GM23338 (cell line): ENCODE measurements around the gene KIT. TPM values are rescaled to one million over a fixed set of nuclear protein-coding genes. Genes with fewer than 3 reads are reported as not detected.

ENCODE experiments used
- ATAC-seq: fragments of 200-7000 bp; cut with Tn5 transposase; 3 replicates; pipeline ENCODE4 v1.9.1; 2020
- DNase-seq: peaks from one replicate; pipeline ENCODE4 v3.0.0-alpha.2; 2015; ENCODE audit warnings: low spot score
- H2AFZ ChIP-seq: fragments of 200-600 bp; sonication (generic); 2 replicates; pipeline ENCODE4 v1.8.0; 2016; ENCODE audit warnings: antibody characterized with exemption, mild to moderate bottlenecking, moderate library complexity
- H3F3A ChIP-seq: fragments of 200-600 bp; sonication (generic); replicated peaks from 2 replicates; pipeline ENCODE4 v1.8.0; 2017; ENCODE audit warnings: antibody characterized with exemption, mixed run types, low read depth
- H3K27ac ChIP-seq: fragments of 200-600 bp; sonication (generic); 2 replicates; pipeline ENCODE4 v1.6.1; 2016; ENCODE audit warnings: low read depth
- H3K27me3 ChIP-seq: fragments of 200-600 bp; sonication (generic); 2 replicates; pipeline ENCODE4 v1.8.0; 2016; ENCODE audit warnings: mild to moderate bottlenecking, mixed run types, moderate library complexity; ENCODE audit not compliant: insufficient read depth
- H3K36me3 ChIP-seq: fragments of 200-600 bp; sonication (generic); 2 replicates; pipeline ENCODE4 v1.8.0; 2016; ENCODE audit warnings: mild to moderate bottlenecking; ENCODE audit not compliant: insufficient read depth
- H3K4me1 ChIP-seq: fragments of 200-600 bp; sonication (generic); 2 replicates; pipeline ENCODE4 v1.8.0; 2016; ENCODE audit warnings: mild to moderate bottlenecking, moderate library complexity; ENCODE audit not compliant: insufficient read depth
- H3K4me2 ChIP-seq: fragments of 200-600 bp; sonication (generic); 2 replicates; pipeline ENCODE4 v1.7.1; 2017; ENCODE audit warnings: mixed run types
- H3K4me3 ChIP-seq: fragments of 200-600 bp; sonication (generic); 2 replicates; pipeline ENCODE4 v1.6.1; 2016; ENCODE audit warnings: mixed run types
- H3K79me2 ChIP-seq: fragments of 200-600 bp; sonication (generic); replicated peaks from 2 replicates; pipeline ENCODE4 v1.8.0; 2017; ENCODE audit warnings: mild to moderate bottlenecking; ENCODE audit not compliant: insufficient read depth
- H3K9me2 ChIP-seq: fragments of 200-600 bp; sonication (generic); 2 replicates; pipeline ENCODE4 v1.8.0; 2017; ENCODE audit not compliant: insufficient read depth
- H4K20me1 ChIP-seq: fragments of 200-600 bp; sonication (generic); replicated peaks from 2 replicates; pipeline ENCODE4 v1.8.0; 2017; ENCODE audit warnings: mild to moderate bottlenecking; ENCODE audit not compliant: insufficient read depth
- H3K27ac Mint-ChIP-seq: 2 replicates; pipeline ENCODE4 v1.8.0; 2020; ENCODE audit warnings: inconsistent platforms, mild to moderate bottlenecking, moderate library complexity, mixed read lengths
- H3K27me3 Mint-ChIP-seq: 3 replicates; pipeline ENCODE4 v1.8.0; 2022; ENCODE audit warnings: low read depth, mild to moderate bottlenecking, moderate library complexity, mixed read lengths, inconsistent platforms; ENCODE audit not compliant: insufficient read depth, poor library complexity
- H3K36me3 Mint-ChIP-seq: 3 replicates; pipeline ENCODE4 v1.8.0; 2021; ENCODE audit warnings: low read depth, mild to moderate bottlenecking, inconsistent platforms, moderate library complexity, mixed read lengths
- H3K4me1 Mint-ChIP-seq: 3 replicates; pipeline ENCODE4 v1.8.0; 2020; ENCODE audit warnings: mild to moderate bottlenecking, inconsistent platforms, mixed read lengths
- H3K4me3 Mint-ChIP-seq: 3 replicates; pipeline ENCODE4 v1.8.0; 2021; ENCODE audit warnings: moderate library complexity, mild to moderate bottlenecking, inconsistent platforms, mixed read lengths
- H3K9me3 Mint-ChIP-seq: 3 replicates; pipeline ENCODE4 v1.8.0; 2020; ENCODE audit warnings: moderate library complexity, mild to moderate bottlenecking, inconsistent platforms, mixed read lengths
- CREB1 ChIP-seq: fragments of 250-450 bp; sonication (Bioruptor Pico); IDR thresholded peaks from 2 replicates; pipeline ENCODE4 v1.5.0; 2020; ENCODE audit warnings: low read depth, mild to moderate bottlenecking, moderate library complexity
- ETS1 ChIP-seq: IDR thresholded peaks from 2 replicates; pipeline ENCODE4 v1.6.1; 2016; ENCODE audit warnings: antibody characterized with exemption
- EZH2 ChIP-seq: fragments of 200-600 bp; sonication (generic); IDR thresholded peaks from one replicate; pipeline ENCODE4 v1.8.0; 2017; ENCODE audit warnings: antibody characterized with exemption, mild to moderate bottlenecking, low read depth; ENCODE audit not compliant: unreplicated experiment
- NANOG ChIP-seq: IDR thresholded peaks from 2 replicates; pipeline ENCODE4 v1.6.1; 2016; ENCODE audit warnings: antibody characterized with exemption, borderline replicate concordance
- POLR2AphosphoS5 ChIP-seq: IDR thresholded peaks from 2 replicates; pipeline ENCODE4 v1.6.1; 2016; ENCODE audit warnings: antibody characterized with exemption, low read depth
- STAT1 ChIP-seq: IDR thresholded peaks from one replicate; pipeline ENCODE4 v1.6.1; 2016; ENCODE audit warnings: antibody characterized with exemption; ENCODE audit not compliant: unreplicated experiment
- ZNF114 ChIP-seq: fragments of 250-450 bp; sonication (Bioruptor Pico); IDR thresholded peaks from 2 replicates; pipeline ENCODE4 v1.5.0; 2020; ENCODE audit warnings: mild to moderate bottlenecking, moderate library complexity
- ZNF331 ChIP-seq: fragments of 250-450 bp; sonication (Bioruptor Pico); IDR thresholded peaks from 2 replicates; pipeline ENCODE4 v1.5.0; 2020; ENCODE audit warnings: low read depth, mild to moderate bottlenecking, moderate library complexity
- polyA plus RNA-seq: library from polyadenylated mRNA; unstranded; fragments of >200 nt; fragmentation: Nextera tagmentation; extraction: Ambion mirVana; gene quantifications from 2 replicates; pipeline ENCODE4 v1.2.1, GENCODE V29; 2016
- total RNA-seq: library from RNA; depleted of rRNA; stranded (reverse); fragments of >200 nt; shearing (Covaris generic); gene quantifications from 2 replicates; pipeline ENCODE4 v1.2.3, GENCODE V29; 2014
- TF ChIP-seq, protein P1 (sequence below): IDR thresholded peaks from one replicate; pipeline ENCODE4 v1.6.1; 2018; ENCODE audit warnings: antibody characterized with exemption; ENCODE audit not compliant: unreplicated experiment
- TF ChIP-seq, protein P2 (sequence below), 2 experiments: fragments of 200-600 bp in 1 of 2; sonication (generic) in 1 of 2; conservative IDR thresholded peaks; 2 replicates each; pipeline versions ENCODE4 v1.5.1 to v1.6.1; 2016 to 2017; ENCODE audit warnings: antibody characterized with exemption in 2 of 2, low read depth in 2 of 2, mild to moderate bottlenecking in 2 of 2, moderate library complexity in 1 of 2
- TF ChIP-seq, protein P3 (sequence below): fragments of 250-450 bp; sonication (Bioruptor Pico); IDR thresholded peaks from 2 replicates; pipeline ENCODE4 v1.5.0; 2020; ENCODE audit warnings: mild to moderate bottlenecking, moderate library complexity

KIT gene
- total and polyA plus RNA-seq, 2 experiments from 2014 or later: 9.0 to 28.4 TPM

GRCh38 chr4:54726907-54727306, 69.2 kb downstream of the KIT start (continued):
- TF ChIP-seq, protein P1, sequence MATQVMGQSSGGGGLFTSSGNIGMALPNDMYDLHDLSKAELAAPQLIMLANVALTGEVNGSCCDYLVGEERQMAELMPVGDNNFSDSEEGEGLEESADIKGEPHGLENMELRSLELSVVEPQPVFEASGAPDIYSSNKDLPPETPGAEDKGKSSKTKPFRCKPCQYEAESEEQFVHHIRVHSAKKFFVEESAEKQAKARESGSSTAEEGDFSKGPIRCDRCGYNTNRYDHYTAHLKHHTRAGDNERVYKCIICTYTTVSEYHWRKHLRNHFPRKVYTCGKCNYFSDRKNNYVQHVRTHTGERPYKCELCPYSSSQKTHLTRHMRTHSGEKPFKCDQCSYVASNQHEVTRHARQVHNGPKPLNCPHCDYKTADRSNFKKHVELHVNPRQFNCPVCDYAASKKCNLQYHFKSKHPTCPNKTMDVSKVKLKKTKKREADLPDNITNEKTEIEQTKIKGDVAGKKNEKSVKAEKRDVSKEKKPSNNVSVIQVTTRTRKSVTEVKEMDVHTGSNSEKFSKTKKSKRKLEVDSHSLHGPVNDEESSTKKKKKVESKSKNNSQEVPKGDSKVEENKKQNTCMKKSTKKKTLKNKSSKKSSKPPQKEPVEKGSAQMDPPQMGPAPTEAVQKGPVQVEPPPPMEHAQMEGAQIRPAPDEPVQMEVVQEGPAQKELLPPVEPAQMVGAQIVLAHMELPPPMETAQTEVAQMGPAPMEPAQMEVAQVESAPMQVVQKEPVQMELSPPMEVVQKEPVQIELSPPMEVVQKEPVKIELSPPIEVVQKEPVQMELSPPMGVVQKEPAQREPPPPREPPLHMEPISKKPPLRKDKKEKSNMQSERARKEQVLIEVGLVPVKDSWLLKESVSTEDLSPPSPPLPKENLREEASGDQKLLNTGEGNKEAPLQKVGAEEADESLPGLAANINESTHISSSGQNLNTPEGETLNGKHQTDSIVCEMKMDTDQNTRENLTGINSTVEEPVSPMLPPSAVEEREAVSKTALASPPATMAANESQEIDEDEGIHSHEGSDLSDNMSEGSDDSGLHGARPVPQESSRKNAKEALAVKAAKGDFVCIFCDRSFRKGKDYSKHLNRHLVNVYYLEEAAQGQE: no peak
- TF ChIP-seq NANOG (no peak), CREB1 (CRISPR knock-in tag) (no peak), ETS1 (no peak)

DNA sequence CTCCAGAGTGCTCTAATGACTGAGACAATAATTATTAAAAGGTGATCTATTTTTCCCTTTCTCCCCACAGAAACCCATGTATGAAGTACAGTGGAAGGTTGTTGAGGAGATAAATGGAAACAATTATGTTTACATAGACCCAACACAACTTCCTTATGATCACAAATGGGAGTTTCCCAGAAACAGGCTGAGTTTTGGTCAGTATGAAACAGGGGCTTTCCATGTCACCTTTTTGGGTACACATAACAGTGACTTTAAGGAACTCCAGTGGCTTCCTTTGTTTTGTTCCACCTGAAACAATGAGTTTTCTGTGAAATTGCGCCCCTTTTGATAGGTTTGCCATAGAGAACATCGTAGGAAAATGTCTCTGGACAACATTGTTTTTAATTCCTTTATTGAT, 69.6 kb downstream of the KIT start:
- H3K9me2 ChIP-seq: no peaks in the 10 kb centered on the region
- ATAC-seq (no peak), DNase-seq (no peak)
- H3K4me3 ChIP-seq: no peak overlapping the region
- H3K36me3 ChIP-seq: 0 out of 2 replicates have a peak, but pooled peaks cover 4% of the 10 kb centered on the region
- Mint-ChIP-seq H3K27me3 (no peaks in the 10 kb centered on the region), H3K27ac (peak overlapping the region; percentile 80; the same call in 1 of the 2 replicates), H3K4me3 (no peak overlapping the region), H3K9me3 (no peaks in the 10 kb centered on the region), H3K36me3 (peaks cover 25% of the 10 kb centered on the region), H3K4me1 (peaks cover 28% of the 10 kb centered on the region)
- no peaks in the 10 kb centered on the region for H3F3A ChIP-seq
- no peak overlapping the region for H2AFZ ChIP-seq
- peak overlapping the region; percentile 4; the same call in 1 of the 2 replicates for H3K4me2 ChIP-seq
- no peaks in the 10 kb centered on the region for H3K27me3 ChIP-seq
- peaks cover 10% of the 10 kb centered on the region; the same call in 1 of the 2 replicates for H3K4me1 ChIP-seq
- H3K79me2 ChIP-seq: no peaks in the 10 kb centered on the region
- peak overlapping the region; percentile 2 for H3K27ac ChIP-seq
- H4K20me1 ChIP-seq: no peaks in the 10 kb centered on the region
- TF ChIP-seq STAT1 (no peak), EZH2 (no peak), POLR2AphosphoS5 (no peak), ETS1 (no peak), ZNF331 (CRISPR knock-in tag) (no peak), ZNF114 (CRISPR knock-in tag) (no peak)
- TF ChIP-seq, protein P2, sequence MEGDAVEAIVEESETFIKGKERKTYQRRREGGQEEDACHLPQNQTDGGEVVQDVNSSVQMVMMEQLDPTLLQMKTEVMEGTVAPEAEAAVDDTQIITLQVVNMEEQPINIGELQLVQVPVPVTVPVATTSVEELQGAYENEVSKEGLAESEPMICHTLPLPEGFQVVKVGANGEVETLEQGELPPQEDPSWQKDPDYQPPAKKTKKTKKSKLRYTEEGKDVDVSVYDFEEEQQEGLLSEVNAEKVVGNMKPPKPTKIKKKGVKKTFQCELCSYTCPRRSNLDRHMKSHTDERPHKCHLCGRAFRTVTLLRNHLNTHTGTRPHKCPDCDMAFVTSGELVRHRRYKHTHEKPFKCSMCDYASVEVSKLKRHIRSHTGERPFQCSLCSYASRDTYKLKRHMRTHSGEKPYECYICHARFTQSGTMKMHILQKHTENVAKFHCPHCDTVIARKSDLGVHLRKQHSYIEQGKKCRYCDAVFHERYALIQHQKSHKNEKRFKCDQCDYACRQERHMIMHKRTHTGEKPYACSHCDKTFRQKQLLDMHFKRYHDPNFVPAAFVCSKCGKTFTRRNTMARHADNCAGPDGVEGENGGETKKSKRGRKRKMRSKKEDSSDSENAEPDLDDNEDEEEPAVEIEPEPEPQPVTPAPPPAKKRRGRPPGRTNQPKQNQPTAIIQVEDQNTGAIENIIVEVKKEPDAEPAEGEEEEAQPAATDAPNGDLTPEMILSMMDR (conservative IDR thresholded peaks at IDR 0.05; ENCODE audit: low read depth in 2 of 2): no peak
- TF ChIP-seq, protein P3, sequence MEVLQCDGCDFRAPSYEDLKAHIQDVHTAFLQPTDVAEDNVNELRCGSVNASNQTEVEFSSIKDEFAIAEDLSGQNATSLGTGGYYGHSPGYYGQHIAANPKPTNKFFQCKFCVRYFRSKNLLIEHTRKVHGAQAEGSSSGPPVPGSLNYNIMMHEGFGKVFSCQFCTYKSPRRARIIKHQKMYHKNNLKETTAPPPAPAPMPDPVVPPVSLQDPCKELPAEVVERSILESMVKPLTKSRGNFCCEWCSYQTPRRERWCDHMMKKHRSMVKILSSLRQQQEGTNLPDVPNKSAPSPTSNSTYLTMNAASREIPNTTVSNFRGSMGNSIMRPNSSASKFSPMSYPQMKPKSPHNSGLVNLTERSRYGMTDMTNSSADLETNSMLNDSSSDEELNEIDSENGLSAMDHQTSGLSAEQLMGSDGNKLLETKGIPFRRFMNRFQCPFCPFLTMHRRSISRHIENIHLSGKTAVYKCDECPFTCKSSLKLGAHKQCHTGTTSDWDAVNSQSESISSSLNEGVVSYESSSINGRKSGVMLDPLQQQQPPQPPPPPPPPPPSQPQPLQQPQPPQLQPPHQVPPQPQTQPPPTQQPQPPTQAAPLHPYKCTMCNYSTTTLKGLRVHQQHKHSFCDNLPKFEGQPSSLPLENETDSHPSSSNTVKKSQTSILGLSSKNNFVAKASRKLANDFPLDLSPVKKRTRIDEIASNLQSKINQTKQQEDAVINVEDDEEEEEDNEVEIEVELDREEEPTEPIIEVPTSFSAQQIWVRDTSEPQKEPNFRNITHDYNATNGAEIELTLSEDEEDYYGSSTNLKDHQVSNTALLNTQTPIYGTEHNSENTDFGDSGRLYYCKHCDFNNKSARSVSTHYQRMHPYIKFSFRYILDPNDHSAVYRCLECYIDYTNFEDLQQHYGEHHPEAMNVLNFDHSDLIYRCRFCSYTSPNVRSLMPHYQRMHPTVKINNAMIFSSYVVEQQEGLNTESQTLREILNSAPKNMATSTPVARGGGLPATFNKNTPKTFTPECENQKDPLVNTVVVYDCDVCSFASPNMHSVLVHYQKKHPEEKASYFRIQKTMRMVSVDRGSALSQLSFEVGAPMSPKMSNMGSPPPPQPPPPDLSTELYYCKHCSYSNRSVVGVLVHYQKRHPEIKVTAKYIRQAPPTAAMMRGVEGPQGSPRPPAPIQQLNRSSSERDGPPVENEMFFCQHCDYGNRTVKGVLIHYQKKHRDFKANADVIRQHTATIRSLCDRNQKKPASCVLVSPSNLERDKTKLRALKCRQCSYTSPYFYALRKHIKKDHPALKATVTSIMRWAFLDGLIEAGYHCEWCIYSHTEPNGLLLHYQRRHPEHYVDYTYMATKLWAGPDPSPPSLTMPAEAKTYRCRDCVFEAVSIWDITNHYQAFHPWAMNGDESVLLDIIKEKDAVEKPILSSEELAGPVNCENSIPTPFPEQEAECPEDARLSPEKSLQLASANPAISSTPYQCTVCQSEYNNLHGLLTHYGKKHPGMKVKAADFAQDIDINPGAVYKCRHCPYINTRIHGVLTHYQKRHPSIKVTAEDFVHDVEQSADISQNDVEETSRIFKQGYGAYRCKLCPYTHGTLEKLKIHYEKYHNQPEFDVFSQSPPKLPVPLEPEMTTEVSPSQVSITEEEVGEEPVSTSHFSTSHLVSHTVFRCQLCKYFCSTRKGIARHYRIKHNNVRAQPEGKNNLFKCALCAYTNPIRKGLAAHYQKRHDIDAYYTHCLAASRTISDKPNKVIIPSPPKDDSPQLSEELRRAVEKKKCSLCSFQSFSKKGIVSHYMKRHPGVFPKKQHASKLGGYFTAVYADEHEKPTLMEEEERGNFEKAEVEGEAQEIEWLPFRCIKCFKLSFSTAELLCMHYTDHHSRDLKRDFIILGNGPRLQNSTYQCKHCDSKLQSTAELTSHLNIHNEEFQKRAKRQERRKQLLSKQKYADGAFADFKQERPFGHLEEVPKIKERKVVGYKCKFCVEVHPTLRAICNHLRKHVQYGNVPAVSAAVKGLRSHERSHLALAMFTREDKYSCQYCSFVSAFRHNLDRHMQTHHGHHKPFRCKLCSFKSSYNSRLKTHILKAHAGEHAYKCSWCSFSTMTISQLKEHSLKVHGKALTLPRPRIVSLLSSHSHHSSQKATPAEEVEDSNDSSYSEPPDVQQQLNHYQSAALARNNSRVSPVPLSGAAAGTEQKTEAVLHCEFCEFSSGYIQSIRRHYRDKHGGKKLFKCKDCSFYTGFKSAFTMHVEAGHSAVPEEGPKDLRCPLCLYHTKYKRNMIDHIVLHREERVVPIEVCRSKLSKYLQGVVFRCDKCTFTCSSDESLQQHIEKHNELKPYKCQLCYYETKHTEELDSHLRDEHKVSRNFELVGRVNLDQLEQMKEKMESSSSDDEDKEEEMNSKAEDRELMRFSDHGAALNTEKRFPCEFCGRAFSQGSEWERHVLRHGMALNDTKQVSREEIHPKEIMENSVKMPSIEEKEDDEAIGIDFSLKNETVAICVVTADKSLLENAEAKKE (CRISPR knock-in tag): no peak
